NCI-H187 (cell line): ENCODE data around the gene CEP104.

Experiments
- DNase-seq, 2 experiments: peaks; one replicate each; lab custom pipeline; 2025; lab: John Stamatoyannopoulos, UW

The CEP104 gene

DNA sequence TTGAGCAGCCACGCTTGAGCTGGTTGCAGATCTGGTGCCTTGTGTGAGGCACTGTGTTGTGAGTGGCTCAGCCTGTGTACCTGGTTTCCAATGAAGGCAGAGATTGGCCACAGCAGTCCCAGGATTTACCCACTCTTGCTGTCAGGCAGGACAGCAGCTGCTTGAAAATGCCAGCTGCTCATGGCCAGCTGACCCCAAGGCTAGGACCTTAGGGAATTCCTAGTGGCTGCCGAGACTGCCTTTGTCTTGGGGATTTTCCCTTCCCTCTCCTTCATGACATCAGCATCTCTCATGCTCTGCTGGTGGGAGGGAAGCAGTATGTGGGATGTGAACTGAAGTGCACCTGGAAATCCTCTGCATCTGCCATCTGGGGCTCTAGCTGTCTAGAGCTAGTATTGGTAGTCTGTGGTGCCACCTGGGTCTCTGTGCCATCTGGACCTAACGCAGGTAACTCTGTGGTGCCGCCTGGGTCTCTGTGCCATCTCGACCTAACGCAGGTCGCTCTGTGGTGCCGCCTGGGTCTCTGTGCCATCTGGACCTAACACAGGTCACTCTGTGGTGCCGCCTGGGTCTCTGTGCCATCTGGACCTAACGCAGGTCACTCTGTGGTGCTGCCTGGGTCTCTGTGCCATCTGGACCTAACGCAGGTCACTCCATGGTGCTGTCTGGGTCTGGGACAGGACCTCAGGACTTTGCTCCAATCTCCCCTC is 56.9 kb downstream of the CEP104 start:
- no peak for DNase-seq

GRCh38 chr1:3796215-3797061 is 60.6 kb downstream of the CEP104 start, which contains the start of gene LRRC47:
Gene LRRC47, minus strand, starts transcription at chr1:3796498. Its CDS starts 22 bp downstream, at chr1:3796476.
- peak; percentile 66 to 72 for DNase-seq

GRCh38 chr1:3795453-3796214 is 61.4 kb downstream of the CEP104 start:
- DNase-seq: no peak

- no peak for DNase-seq
Measured at GRCh38 chr1:3790952-3791351, 66.1 kb downstream of the CEP104 start.

DNA sequence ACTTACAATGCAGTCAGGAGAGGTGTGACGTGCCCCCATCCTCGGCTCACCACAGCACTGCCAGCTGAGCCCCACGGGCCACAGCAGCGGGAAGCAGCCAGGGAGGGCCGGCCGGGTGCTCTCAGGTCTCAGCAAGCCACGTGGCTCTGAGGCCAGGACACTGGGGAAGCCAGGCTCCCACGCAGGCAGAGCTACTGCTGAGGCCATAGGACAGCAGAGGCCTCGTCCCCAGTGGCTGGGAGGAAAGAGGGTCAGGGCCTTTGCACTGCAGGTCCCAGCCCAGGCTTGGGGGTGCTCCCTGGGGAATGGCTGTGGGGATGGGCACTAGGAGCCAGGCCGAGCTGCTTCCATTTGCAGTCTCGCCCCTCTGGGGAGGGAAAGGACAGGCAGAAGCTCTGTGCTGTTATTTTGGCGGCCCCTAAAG is 66.5 kb downstream of the CEP104 start:
- no peak for DNase-seq

DNA sequence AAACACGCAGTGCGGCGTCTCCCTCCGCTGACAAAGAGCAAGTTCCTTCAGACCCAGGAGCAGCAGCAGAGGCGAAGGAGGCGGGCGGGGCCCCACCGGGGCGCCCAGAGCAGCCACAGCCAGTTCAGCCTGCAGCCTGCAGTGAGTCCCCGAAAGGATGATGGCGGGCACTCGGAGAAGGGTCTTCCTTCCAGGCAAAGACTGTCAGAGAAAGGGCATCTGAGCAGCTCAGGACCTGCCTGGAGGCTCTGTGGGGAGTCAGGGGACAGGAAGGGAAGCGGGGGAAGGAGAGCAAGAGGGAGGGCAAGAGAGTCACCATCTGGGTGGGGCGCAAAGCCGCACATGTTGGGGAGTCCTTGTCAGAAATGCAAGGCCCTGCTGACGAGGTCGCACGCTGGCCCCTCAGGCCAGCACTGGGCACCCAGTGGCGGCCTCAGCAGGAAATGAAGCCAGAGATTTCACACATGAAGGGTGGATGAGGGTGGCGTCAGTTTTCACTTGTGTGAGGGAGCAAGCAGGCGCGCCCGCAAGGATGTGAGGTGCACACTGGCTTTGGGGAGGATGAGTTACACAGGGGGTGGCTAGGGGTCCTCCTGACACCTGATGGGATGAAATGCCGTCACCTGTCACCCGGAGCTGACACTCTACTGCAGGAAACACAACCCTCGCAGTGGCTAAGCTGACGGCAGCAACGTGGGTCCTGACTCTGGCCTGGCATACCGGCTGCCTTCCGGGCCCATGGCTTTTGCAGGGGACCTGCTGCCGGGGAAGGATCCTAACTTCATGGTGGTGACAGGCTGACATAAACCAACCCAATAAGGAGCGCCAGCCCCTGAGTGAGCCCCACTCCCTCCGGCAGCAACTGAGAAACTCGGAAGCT is 67.3 kb downstream of the CEP104 start:
- no peak for DNase-seq

GRCh38 chr1:3788756-3789420 is 68.1 kb downstream of the CEP104 start:
- DNase-seq: no peak

DNA sequence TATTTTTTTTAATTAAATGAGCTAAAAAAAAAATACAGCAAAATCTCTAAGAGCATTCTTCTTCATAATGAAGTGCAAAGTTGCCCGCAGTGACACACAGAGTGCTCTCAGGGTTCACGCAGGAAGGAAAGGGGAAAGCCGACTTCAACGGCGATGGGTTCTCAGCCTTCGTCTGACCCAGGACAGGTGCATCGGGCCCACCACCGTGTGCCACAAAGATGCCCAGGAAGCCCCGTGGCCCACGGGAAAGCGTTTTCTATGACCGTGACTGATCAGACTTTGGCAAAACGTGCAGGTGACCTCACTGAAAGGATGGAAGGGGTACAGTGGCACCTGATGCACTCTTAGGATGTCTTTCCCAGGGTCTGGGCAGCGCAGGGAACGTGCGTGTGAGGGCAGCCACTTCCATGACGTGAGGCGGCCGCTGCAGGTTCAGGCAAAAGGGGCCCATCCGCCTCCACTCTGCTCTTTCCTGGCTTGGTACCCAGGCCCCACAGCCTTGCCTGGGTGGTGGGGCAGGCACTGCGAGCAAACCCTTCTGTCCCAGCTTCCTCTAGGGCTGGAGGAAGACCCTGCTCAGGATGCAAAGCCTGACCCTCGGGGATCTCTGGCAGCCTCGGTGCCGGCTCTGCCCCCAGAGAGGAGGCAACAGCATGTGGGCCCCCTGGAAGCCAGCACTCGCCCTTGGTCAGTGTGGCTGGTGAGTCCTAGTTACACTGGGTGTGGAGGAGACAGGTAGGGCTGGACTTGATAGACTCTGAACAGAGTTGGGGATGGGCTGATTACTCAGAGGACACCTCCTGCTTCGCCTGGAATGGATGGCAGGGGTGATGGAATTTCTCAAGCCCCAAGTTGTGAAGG is 69.0 kb downstream of the CEP104 start:
- DNase-seq: no peak

- DNase-seq: no peak
Measured at GRCh38 chr1:3787349-3787715, 69.7 kb downstream of the CEP104 start.

- no peak for DNase-seq
Measured at GRCh38 chr1:3786468-3787348, 70.3 kb downstream of the CEP104 start.

GRCh38 chr1:3785456-3786157 is 71.4 kb downstream of the CEP104 start:
- DNase-seq: no peak

- no peak for DNase-seq
Measured at GRCh38 chr1:3785045-3785444, 72.0 kb downstream of the CEP104 start.

GRCh38 chr1:3783651-3784474 is 73.1 kb downstream of the CEP104 start:
- DNase-seq: no peak

GRCh38 chr1:3780901-3781300 is 76.1 kb downstream of the CEP104 start:
- no peak for DNase-seq

GRCh38 chr1:3779912-3780416 is 77.0 kb downstream of the CEP104 start:
- no peak for DNase-seq

GRCh38 chr1:3779265-3779911 is 77.6 kb downstream of the CEP104 start:
- no peak for DNase-seq
